ENCODE measurements around the gene TMEM219.

DNA sequence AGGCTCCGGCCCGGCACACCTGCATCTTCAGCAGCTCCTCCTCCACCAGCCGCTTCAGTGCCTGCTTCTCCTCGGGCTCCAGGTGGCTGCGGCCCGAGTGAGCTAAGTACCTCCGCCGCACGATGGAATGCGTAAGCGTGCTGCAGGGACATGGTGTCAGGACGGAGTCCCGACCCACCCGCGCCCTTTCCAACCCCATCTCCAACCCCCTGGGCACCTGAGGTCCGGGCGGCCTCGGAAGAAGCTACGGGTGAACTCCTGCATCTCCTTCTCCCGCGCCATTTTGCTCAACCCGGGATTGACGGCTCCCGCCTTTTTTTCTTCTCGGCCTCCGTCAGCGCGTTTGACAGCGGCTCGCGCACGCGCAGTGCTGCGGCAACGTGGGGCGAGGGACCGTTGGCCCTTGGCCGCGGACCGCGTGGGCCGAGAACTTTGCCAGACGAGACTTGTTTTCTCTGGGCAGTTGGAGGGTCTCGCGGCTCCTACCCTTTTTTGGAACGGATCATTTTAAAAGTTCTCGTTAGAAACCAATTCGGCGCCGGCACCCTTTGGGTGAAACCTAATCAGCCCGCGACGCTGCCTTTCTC is 33.5 kb downstream of the TMEM219 start, which contains the start of gene HIRIP3:
- TF ChIP-seq CTCF (IDR thresholded peaks at IDR 0.05 in 4 of 5, conservative IDR thresholded peaks at IDR 0.05 in 1 of 5) (no peak), POLR2A (IDR thresholded peaks at IDR 0.05) (no peak)
